GM13977 (cell line): ENCODE results near the gene RTP1.

Source experiments
- DNase-seq: peaks from one replicate; pipeline ENCODE4 v3.0.0; 2012; ENCODE audit warnings: low spot score
- in situ Hi-C: fragments of 300-500 bp; cut with MboI; formaldehyde crosslinking; loops from one replicate; pipeline ENCODE4 v1.12.0; 2022; ENCODE audit warnings: low sequenced_read_pairs, low pct_unique_long_range_greater_than_20kb, mixed read lengths, inconsistent platforms; ENCODE audit not compliant: unreplicated experiment
- TF ChIP-seq, protein P1 (sequence below): IDR thresholded peaks from 2 replicates; pipeline ENCODE4 v1.5.1; 2012; ENCODE audit warnings: mild to moderate bottlenecking, control low read depth; ENCODE audit not compliant: insufficient read depth; ENCODE audit errors: extremely low read depth, missing control alignments

The RTP1 gene

DNA sequence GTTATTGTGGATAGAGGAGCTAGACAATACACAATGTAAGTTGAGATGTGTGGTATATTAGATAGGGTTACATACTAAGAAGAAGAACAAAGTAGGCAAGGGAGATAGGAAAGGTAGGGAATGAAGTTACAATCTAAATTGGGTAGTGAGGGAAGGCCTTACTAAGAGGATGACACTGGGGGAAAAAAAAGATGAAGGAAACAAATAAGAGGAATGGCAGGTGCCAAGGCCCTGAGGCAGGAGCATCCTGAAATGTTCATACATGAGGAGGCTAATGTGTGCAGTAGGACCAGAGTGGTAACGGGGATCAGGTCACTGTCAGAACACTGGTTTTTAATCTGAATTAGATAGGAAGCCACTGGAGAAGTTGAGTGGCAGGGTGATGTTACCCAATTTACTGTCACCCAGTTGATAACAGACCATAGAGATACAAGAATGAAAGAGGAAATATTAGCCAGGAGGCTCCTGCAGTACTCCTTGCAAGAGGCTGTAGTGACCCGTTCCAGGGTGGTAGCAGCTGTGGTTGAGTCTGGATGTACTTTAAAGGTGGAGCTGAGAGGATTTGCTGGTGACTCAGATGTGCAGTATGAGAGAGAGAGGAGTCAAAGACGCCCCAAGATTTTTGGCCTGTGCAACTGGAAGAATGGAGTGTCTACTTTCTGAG lies 14.4 kb downstream of the RTP1 start:
- in situ Hi-C loops, result no loop called here
- TF ChIP-seq, protein P1, sequence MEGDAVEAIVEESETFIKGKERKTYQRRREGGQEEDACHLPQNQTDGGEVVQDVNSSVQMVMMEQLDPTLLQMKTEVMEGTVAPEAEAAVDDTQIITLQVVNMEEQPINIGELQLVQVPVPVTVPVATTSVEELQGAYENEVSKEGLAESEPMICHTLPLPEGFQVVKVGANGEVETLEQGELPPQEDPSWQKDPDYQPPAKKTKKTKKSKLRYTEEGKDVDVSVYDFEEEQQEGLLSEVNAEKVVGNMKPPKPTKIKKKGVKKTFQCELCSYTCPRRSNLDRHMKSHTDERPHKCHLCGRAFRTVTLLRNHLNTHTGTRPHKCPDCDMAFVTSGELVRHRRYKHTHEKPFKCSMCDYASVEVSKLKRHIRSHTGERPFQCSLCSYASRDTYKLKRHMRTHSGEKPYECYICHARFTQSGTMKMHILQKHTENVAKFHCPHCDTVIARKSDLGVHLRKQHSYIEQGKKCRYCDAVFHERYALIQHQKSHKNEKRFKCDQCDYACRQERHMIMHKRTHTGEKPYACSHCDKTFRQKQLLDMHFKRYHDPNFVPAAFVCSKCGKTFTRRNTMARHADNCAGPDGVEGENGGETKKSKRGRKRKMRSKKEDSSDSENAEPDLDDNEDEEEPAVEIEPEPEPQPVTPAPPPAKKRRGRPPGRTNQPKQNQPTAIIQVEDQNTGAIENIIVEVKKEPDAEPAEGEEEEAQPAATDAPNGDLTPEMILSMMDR, result no peak
- DNase-seq, result no peak

DNA sequence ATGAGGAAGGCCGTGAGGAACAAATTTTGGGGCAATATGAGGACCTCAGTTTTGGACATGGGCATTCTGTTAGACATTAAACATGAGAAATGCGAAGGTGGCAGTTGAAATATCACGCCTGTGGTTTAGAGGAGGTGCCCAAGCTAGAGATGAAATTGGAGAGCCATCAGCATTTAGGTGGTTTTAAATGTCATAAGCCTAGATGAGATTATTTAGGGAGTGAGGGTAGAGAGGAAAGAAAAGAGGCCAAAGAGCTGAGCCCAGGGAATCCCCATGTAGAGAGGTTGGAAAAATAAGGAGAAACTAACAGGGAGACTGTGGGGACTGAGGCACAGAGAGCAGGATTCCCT lies 14.9 kb downstream of the RTP1 start:
- DNase-seq, result no peak
- in situ Hi-C loops, result no loop called here
- TF ChIP-seq, protein P1, result no peak

DNA sequence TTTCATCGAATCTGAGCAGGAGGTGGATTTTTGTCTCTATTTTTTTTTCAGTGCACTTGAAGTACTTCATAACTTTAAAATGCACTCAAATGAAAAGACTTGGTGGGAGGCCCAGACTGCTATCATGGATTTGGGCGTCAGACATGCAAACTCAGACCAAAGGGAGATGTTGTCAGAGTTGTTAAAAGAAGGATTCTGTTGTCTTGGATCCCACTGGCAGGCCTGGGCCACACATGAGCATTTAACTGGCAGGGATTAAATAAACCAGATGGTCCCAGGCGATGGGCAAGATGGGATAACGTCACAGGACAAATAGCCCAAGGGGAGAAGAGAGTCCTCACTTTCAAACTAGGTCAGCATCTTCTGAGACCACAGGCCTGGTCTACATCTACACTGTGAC lies 15.4 kb downstream of the RTP1 start:
- in situ Hi-C loops, result no loop called here
- DNase-seq, result no peak
- TF ChIP-seq, protein P1, result no peak

DNA sequence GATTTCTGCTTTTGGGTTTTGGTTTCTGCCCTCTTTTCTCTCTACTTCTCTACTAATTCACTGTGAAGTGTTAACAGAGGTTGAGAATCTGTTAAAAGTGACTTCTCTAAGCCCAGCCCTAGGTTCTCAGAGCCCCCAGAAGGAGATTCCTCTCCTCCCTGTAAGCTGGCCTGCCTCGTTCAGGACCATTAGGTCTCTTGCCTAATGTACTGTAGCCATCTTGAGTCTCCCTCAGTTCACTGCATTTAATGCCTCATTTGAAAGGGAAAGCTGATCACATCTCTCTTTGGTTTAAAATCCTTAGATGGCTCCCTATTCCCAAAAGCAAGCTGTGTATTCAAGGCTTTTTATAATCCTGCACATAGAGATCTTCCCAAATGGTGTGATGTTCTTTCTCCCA lies 16.3 kb downstream of the RTP1 start:
- in situ Hi-C loops, result no loop called here
- DNase-seq, result no peak
- TF ChIP-seq, protein P1, result no peak

DNA sequence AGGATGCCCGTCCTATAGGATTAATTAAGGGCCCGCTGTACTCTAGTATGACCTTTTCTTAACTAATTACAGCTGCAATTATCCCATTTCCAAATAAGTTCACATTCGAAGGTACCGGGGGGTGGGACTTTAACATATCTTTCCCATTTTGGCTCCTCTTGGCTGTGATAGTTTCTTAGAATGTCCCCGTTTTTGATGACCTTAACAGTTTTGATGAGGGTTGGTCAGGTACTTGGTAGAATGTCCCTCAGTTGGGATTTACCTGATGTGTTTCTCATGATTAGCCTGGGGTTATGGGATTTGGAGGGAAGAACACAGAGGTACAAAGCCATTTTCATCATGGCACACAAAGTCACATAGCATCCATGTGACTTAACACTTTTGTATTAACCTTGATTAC lies 18.2 kb downstream of the RTP1 start:
- in situ Hi-C loops, result no loop called here
- DNase-seq, result no peak
- TF ChIP-seq, protein P1, result no peak

DNA sequence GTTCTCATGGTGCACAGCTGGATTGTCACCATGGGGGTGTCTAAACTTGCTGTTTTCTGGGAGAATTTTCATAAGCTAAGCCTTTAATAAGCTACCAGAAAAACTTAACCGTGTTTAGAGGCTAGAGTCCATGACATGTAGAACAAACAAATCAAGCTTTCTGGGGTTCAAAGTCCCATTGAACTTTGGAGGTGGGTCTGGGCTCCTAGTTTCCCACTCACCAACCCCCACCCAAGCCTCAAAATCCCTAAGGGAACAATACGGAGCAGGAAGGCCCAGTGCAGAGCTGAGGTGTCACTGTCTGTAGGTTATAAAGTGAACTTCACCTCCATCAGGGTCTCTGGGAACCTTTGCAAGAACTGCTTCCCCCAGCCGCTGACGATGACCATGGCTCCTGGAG lies 25.5 kb downstream of the RTP1 start:
- TF ChIP-seq, protein P1, result no peak
- DNase-seq, result no peak
- in situ Hi-C loops, result no loop called here

DNA sequence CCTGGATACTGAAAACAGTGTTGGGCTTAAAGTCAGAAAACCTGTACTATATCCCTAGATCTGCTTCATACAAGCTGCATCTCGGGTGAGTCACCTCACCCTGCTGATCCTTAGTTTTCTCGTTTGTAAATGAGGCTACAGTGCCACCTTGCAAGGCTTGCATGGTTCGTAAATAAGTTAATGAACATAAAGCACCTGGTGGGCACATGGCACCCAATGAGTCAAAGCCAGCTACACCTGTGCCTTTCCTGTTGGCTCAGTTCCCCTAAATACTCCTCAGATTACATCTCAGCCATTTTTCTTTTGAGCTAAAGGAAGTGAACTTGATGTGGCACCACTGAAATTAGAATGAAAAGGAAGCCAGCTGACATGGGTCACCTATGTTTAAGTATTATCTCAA lies 26.5 kb downstream of the RTP1 start:
- in situ Hi-C loops, result no loop called here
- no peak for DNase-seq
- TF ChIP-seq, protein P1, result no peak
